Measurements from ENCODE around the gene NME2.

DNA sequence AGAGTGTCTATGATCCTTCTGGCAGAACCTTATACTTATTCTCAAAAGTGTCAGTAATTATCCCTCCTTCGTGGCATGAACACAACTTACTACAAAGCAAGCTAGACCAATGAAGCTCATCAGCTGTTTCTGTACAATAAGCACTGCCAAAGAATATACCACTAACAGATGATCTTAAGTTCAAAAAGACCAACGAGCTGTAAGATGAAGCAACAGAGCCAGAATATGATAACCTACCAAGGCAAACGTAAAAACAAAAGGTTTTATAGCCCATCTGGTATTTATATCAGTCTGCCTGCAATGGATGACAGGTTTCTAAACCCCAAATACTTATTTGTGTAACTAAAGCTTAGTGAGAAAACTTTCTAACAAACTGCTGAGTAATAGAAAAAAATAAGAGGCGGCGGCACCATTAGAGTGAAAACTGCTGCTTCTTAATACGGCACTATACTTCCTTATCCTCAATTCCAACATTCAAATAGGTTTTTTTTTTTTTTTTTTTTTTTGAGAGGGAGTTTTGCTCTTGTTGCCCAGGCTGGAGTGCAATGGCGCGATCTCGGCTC is 22.1 kb downstream of the NME2 start:
- TF ChIP-seq NANOG (IDR thresholded peaks at IDR 0.05; ENCODE audit: insufficient read depth, low read depth, low read length, poor library complexity, severe bottlenecking) (no peak), POLR2A (IDR thresholded peaks at IDR 0.05; ENCODE audit: control extremely low read depth in 1 of 2, low read depth in 2 of 2, low read length in 2 of 2) (no peak), GTF2F1 (IDR thresholded peaks at IDR 0.05; ENCODE audit: borderline replicate concordance, low read depth, low read length) (no peak)
- TF ChIP-seq, protein P1, sequence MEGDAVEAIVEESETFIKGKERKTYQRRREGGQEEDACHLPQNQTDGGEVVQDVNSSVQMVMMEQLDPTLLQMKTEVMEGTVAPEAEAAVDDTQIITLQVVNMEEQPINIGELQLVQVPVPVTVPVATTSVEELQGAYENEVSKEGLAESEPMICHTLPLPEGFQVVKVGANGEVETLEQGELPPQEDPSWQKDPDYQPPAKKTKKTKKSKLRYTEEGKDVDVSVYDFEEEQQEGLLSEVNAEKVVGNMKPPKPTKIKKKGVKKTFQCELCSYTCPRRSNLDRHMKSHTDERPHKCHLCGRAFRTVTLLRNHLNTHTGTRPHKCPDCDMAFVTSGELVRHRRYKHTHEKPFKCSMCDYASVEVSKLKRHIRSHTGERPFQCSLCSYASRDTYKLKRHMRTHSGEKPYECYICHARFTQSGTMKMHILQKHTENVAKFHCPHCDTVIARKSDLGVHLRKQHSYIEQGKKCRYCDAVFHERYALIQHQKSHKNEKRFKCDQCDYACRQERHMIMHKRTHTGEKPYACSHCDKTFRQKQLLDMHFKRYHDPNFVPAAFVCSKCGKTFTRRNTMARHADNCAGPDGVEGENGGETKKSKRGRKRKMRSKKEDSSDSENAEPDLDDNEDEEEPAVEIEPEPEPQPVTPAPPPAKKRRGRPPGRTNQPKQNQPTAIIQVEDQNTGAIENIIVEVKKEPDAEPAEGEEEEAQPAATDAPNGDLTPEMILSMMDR (IDR thresholded peaks at IDR 0.05; ENCODE audit: control extremely low read depth in 1 of 3, insufficient read depth in 1 of 3, low read depth in 1 of 3, low read length in 3 of 3), result no peak
- TF ChIP-seq, protein P2, sequence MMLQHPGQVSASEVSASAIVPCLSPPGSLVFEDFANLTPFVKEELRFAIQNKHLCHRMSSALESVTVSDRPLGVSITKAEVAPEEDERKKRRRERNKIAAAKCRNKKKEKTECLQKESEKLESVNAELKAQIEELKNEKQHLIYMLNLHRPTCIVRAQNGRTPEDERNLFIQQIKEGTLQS (IDR thresholded peaks at IDR 0.05; ENCODE audit: insufficient read depth, low read depth, low read length), result no peak

Data from H1 (cell line).